ENCODE results near the gene ANKLE2.

DNA sequence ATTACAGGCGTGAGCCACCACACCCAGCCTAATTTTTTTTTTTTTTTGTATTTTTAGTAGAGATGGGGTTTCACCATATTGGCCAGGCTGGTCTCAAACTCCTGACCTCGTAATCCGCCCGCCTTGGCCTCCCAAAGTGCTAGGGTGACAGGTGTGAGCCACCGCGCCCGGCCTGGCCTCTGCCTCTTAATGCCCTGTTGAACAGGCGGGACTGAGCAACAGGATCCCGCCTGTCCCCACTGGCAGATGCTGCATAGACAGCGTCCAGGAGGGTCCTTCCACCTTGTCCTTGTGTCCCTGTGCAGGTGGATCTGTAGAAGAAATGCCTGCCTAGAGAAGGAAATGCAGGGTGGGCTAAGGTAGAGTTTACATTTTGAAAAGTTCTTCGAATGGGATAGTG lies 45.3 kb downstream of the ANKLE2 start:
- TF ChIP-seq POLR2A (IDR thresholded peaks at IDR 0.05; ENCODE audit: low read length) = no peak
- no peak for TF ChIP-seq GATA1 (IDR thresholded peaks at IDR 0.05; ENCODE audit: low read depth, low read length)

All from erythroblast (primary cell).